ENCODE results near the gene SDK1.

SDK1 gene

DNA sequence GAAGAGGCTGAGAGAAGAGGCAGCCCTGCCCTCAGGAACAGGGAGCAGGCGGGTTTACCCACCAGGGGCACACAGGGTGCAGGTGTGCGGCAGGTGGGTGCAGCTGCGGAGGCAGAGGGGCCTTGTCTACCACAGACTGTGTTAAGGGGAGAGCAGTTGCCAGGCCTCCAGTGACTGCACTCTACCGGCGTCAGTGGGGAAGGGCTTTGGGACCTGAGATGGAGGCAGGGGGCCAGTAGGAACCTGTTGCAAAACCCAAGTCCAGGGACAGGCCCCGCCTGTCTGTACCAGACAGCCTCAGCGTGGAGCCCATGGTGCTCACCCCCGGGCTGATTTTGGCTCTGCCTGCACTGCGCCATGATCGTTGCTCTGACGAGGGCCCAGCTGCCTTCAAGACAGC is 873.4 kb downstream of the SDK1 start:
- Histone ChIP-seq H3K4me1 (ENCODE audit: control insufficient read depth, insufficient read depth, low read length, poor library complexity, severe bottlenecking) (no peaks in the 10 kb centered on the region), H3K9me3 (ENCODE audit: control insufficient read depth, low read length) (no peaks in the 10 kb centered on the region), H3K27me3 (replicated peaks; ENCODE audit: control insufficient read depth, insufficient read depth, low read length, poor library complexity, severe bottlenecking) (no peaks in the 10 kb centered on the region), H3K4me3 (ENCODE audit: insufficient read depth, low read depth, low read length, poor library complexity, severe bottlenecking) (no peak overlapping the region), H3K36me3 (ENCODE audit: control insufficient read depth, insufficient read depth, low read length) (no peaks in the 10 kb centered on the region), H3K27ac (ENCODE audit: insufficient read depth, low read length, poor library complexity, severe bottlenecking) (no peak overlapping the region)
- no peak for DNase-seq

DNA sequence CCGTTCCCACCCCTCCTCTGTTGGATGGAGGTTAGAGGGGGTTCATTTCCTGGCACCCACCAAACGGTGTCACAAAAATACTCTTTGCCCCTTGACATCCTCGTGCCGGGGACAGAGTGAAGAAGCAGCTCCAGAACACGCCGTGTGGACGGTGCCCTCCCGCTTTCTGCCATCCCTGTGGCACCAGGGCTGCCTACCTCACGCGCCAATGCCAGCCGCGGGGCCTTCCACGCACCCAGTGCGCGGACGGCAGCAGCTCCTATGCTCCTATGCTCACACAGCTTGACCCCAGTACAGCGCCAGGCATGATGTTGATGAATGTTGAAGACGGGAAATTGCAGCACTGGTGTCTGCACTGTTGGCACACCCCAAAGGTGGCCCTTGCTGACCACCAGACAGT is 873.8 kb downstream of the SDK1 start:
- H3K27me3 ChIP-seq (replicated peaks; ENCODE audit: control insufficient read depth, insufficient read depth, low read length, poor library complexity, severe bottlenecking), result no peaks in the 10 kb centered on the region
- no peak overlapping the region for H3K4me3 ChIP-seq (ENCODE audit: insufficient read depth, low read depth, low read length, poor library complexity, severe bottlenecking)
- no peak overlapping the region for H3K27ac ChIP-seq (ENCODE audit: insufficient read depth, low read length, poor library complexity, severe bottlenecking)
- H3K9me3 ChIP-seq (ENCODE audit: control insufficient read depth, low read length), result no peaks in the 10 kb centered on the region
- no peaks in the 10 kb centered on the region for H3K4me1 ChIP-seq (ENCODE audit: control insufficient read depth, insufficient read depth, low read length, poor library complexity, severe bottlenecking)
- DNase-seq, result no peak
- no peaks in the 10 kb centered on the region for H3K36me3 ChIP-seq (ENCODE audit: control insufficient read depth, insufficient read depth, low read length)

DNA sequence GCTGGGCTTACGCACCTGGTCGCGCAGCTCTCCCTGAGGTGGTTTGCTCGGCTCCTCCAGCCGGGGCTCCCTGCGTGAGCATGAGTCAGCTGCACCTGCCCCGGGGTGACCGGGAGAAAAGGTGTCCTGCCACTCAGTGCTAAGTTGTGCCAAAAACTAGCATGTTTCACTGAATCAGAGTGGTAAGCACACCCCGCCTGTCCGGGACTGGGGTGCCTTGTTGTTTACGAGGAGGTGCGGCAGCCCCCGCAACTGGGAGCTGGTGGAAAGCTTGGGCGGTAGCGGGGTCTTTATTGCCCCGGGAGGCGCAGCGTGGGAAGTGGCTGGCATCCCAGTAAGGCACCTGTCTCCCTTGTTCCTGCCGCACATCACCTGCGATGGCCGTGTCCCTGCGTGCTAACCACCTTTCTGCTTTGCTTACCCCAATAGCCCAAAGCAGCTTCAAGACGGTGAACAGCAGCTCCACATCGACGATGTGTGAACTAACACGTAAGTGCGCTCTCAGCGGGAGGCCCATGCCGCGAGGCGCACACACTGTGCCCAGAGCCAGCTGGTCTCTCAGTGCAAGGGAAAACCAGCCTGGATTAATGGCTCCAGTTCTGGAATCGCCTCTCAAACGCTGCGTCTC is 874.4 kb downstream of the SDK1 start:
- Histone ChIP-seq H3K4me1 (ENCODE audit: control insufficient read depth, insufficient read depth, low read length, poor library complexity, severe bottlenecking) (no peaks in the 10 kb centered on the region), H3K27me3 (replicated peaks; ENCODE audit: control insufficient read depth, insufficient read depth, low read length, poor library complexity, severe bottlenecking) (no peaks in the 10 kb centered on the region), H3K4me3 (ENCODE audit: insufficient read depth, low read depth, low read length, poor library complexity, severe bottlenecking) (no peak overlapping the region), H3K9me3 (ENCODE audit: control insufficient read depth, low read length) (no peaks in the 10 kb centered on the region), H3K27ac (ENCODE audit: insufficient read depth, low read length, poor library complexity, severe bottlenecking) (no peak overlapping the region), H3K36me3 (ENCODE audit: control insufficient read depth, insufficient read depth, low read length) (no peaks in the 10 kb centered on the region)
- DNase-seq, result no peak

DNA sequence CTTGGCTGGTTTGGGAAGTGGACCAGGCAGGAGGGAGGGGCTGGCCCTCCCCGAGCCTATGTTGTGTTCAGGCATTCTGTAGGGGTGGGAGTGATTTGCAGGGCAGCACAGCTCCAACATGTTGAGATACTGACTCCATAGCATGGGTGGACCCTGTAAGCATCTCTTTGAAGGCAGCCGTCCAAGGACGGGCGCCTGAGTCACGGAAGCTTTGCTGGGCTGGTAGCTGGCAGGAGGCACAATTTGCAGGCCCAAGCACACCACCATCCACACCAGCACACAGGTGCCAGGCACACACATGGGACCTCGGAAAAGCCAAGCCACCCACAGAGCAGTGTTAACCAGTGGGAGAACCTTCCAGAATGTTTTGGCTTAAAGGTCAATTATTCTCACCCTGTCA is 875.9 kb downstream of the SDK1 start:
- Histone ChIP-seq H3K27ac (ENCODE audit: insufficient read depth, low read length, poor library complexity, severe bottlenecking) (no peak overlapping the region), H3K27me3 (replicated peaks; ENCODE audit: control insufficient read depth, insufficient read depth, low read length, poor library complexity, severe bottlenecking) (no peaks in the 10 kb centered on the region), H3K9me3 (ENCODE audit: control insufficient read depth, low read length) (no peaks in the 10 kb centered on the region), H3K4me3 (ENCODE audit: insufficient read depth, low read depth, low read length, poor library complexity, severe bottlenecking) (no peak overlapping the region), H3K4me1 (ENCODE audit: control insufficient read depth, insufficient read depth, low read length, poor library complexity, severe bottlenecking) (no peaks in the 10 kb centered on the region), H3K36me3 (ENCODE audit: control insufficient read depth, insufficient read depth, low read length) (no peaks in the 10 kb centered on the region)
- no peak for DNase-seq

DNA sequence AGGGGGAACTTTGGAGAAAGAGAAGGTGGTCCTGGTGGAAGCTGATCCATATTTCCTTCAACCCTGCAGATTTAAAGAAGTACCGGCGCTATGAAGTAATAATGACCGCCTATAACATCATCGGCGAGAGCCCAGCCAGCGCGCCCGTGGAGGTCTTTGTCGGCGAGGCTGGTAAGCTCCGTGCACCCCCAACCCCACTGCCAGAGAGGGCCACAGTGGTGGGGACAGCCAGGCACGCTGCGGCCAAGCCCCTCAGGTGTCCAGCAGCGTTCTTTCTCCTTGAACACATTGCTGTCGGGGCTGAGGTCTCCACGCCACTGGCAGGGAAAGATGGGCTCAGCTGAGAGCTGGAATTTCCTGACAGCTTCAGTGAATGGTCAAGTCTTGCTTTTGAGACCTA is 877.4 kb downstream of the SDK1 start:
- no peak for DNase-seq
- Histone ChIP-seq H3K4me3 (ENCODE audit: insufficient read depth, low read depth, low read length, poor library complexity, severe bottlenecking) (no peak overlapping the region), H3K4me1 (ENCODE audit: control insufficient read depth, insufficient read depth, low read length, poor library complexity, severe bottlenecking) (no peaks in the 10 kb centered on the region), H3K27me3 (replicated peaks; ENCODE audit: control insufficient read depth, insufficient read depth, low read length, poor library complexity, severe bottlenecking) (no peaks in the 10 kb centered on the region), H3K27ac (ENCODE audit: insufficient read depth, low read length, poor library complexity, severe bottlenecking) (no peak overlapping the region), H3K36me3 (ENCODE audit: control insufficient read depth, insufficient read depth, low read length) (no peaks in the 10 kb centered on the region), H3K9me3 (ENCODE audit: control insufficient read depth, low read length) (no peaks in the 10 kb centered on the region)

DNA sequence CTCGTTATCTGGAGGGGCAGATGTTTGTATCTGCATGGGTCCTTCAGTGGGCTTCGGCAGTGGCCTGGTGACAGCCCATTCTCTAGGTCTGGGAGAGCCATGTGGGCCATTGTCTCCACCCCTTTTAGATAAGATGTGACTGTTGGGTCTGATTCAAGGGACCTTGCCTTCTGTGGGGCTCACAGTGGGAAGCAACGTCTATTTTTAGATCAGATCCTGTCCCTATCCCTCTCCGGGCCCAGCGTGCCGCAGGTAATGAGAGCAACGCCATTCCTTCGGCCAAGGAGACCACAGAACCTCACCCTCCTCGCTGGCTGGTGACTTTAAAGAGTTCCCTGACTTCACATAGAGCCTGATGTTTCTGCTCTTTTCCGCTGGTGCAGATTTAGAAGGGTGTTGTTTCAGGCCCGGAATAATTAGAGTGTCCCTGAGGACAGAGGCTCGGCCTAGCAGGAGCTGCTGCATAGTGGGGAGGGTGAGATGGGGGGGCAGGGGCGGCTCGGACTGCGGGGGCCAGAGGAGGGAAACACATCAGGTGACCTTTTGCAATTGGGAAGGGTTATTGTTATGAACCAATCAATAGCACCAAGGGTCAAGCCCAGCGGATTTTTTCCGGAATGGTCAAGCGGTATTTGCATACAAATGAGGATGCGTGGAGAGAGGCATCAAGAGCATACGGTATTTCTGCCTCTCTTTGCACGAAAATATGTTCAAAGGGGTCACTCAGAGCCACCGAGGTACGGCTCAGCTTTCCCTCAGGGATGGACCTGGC is 878.0 kb downstream of the SDK1 start:
- no peaks in the 10 kb centered on the region for H3K36me3 ChIP-seq (ENCODE audit: control insufficient read depth, insufficient read depth, low read length)
- no peaks in the 10 kb centered on the region for H3K9me3 ChIP-seq (ENCODE audit: control insufficient read depth, low read length)
- no peak for DNase-seq

DNA sequence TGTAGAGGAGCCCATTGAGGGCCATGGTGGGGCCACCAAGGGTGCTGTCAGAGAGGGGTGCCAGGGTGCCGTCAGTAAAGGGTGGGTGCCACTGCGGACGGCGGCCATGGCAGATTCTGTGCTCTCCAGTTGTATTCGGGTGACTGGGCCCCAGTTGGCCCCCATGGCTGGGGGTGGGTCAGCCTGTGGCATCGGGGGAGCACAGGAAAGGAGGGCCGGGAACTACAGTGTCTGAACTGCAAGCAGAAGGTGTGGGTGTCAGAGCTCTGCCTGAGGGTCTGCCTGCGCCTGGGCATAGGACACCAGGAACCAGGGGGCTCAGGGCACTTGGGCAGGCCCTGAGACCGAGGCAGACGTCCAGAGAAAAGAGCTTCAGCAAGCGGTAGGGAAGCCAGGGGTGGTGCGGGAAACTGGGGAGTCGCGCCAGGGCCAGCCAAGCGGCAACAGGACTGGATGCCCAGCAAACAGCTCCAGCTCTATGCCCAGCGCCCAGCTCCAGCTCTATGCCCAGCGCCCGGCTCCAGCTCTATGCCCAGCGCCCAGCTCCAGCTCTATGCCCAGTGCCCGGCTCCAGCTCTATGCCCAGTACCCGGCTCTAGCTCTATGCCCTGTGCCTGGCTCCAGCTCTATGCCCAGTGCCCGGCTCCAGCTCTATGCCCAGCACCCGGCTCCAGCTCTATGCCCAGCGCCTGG is 878.8 kb downstream of the SDK1 start:
- no peaks in the 10 kb centered on the region for H3K4me1 ChIP-seq (ENCODE audit: control insufficient read depth, insufficient read depth, low read length, poor library complexity, severe bottlenecking)
- H3K27ac ChIP-seq (ENCODE audit: insufficient read depth, low read length, poor library complexity, severe bottlenecking), result no peak overlapping the region
- H3K27me3 ChIP-seq (replicated peaks; ENCODE audit: control insufficient read depth, insufficient read depth, low read length, poor library complexity, severe bottlenecking), result no peaks in the 10 kb centered on the region
- no peak for DNase-seq
- H3K36me3 ChIP-seq (ENCODE audit: control insufficient read depth, insufficient read depth, low read length), result no peaks in the 10 kb centered on the region
- no peak overlapping the region for H3K4me3 ChIP-seq (ENCODE audit: insufficient read depth, low read depth, low read length, poor library complexity, severe bottlenecking)
- no peaks in the 10 kb centered on the region for H3K9me3 ChIP-seq (ENCODE audit: control insufficient read depth, low read length)

More for the DNA sequence above, 878.0 kb downstream of the SDK1 start:
- H3K4me1 ChIP-seq (ENCODE audit: control insufficient read depth, insufficient read depth, low read length, poor library complexity, severe bottlenecking), result no peaks in the 10 kb centered on the region
- no peak overlapping the region for H3K27ac ChIP-seq (ENCODE audit: insufficient read depth, low read length, poor library complexity, severe bottlenecking)
- no peaks in the 10 kb centered on the region for H3K27me3 ChIP-seq (replicated peaks; ENCODE audit: control insufficient read depth, insufficient read depth, low read length, poor library complexity, severe bottlenecking)
- H3K4me3 ChIP-seq (ENCODE audit: insufficient read depth, low read depth, low read length, poor library complexity, severe bottlenecking), result no peak overlapping the region

DNA sequence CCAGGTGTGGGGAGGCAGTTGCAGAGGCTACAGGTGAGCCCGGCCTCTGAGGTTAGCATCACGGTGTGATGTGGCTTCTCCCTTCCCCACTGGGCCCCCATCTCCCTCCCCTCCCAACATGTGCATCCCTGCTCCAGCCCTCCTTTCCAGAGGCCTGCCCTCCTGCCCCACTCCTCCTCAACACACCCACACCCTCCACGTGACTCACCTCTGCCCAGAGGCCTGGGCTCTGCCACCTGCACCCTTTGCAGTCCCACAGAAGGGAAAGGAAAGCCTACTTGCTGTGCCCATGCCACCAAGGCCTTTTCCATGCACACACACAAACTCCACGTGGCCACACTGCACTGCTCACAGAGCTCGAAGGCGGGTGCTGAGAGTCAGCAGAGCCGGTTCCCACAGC is 880.4 kb downstream of the SDK1 start:
- DNase-seq, result no peak
- Histone ChIP-seq H3K9me3 (ENCODE audit: control insufficient read depth, low read length) (no peaks in the 10 kb centered on the region), H3K27me3 (replicated peaks; ENCODE audit: control insufficient read depth, insufficient read depth, low read length, poor library complexity, severe bottlenecking) (no peaks in the 10 kb centered on the region), H3K36me3 (ENCODE audit: control insufficient read depth, insufficient read depth, low read length) (no peaks in the 10 kb centered on the region), H3K4me1 (ENCODE audit: control insufficient read depth, insufficient read depth, low read length, poor library complexity, severe bottlenecking) (no peaks in the 10 kb centered on the region), H3K4me3 (ENCODE audit: insufficient read depth, low read depth, low read length, poor library complexity, severe bottlenecking) (no peak overlapping the region), H3K27ac (ENCODE audit: insufficient read depth, low read length, poor library complexity, severe bottlenecking) (no peak overlapping the region)

DNA sequence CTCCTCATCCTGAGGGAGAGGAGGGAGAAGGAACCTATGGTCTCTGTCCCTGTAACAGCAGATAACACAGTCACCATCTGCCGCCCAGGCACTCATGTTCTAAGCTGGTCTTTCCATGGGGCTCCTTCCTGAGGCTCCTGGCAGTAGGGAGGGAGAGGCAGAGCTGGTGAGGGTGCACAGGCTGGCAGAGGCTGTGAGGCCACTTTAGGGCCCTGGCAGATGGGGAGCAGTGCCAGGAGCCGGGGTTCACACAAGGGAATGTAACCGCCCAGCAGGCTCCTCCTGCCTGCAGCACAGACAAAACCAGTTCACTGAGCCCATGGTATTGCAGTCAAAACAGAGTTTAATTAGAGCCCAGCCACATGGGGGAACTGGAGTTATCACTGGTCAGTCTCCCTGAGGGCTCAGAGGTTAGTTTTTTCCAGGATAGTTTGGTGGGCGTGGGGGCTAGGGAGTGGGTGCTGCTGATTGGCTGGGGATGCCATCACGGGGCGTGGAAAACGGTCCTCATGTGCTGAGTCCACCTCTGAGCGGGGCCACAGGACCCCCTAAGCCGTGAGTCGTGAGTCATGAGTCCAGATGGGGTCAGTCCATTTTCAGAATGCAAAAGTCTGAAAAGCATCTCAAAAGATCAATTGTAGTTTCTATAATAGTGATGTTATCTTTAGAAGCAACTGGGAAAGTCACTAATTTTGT is 881.7 kb downstream of the SDK1 start:
- Histone ChIP-seq H3K4me3 (ENCODE audit: insufficient read depth, low read depth, low read length, poor library complexity, severe bottlenecking) (no peak overlapping the region), H3K9me3 (ENCODE audit: control insufficient read depth, low read length) (no peaks in the 10 kb centered on the region), H3K27ac (ENCODE audit: insufficient read depth, low read length, poor library complexity, severe bottlenecking) (no peak overlapping the region), H3K27me3 (replicated peaks; ENCODE audit: control insufficient read depth, insufficient read depth, low read length, poor library complexity, severe bottlenecking) (no peaks in the 10 kb centered on the region), H3K36me3 (ENCODE audit: control insufficient read depth, insufficient read depth, low read length) (no peaks in the 10 kb centered on the region), H3K4me1 (ENCODE audit: control insufficient read depth, insufficient read depth, low read length, poor library complexity, severe bottlenecking) (no peaks in the 10 kb centered on the region)
- DNase-seq, result no peak

DNA sequence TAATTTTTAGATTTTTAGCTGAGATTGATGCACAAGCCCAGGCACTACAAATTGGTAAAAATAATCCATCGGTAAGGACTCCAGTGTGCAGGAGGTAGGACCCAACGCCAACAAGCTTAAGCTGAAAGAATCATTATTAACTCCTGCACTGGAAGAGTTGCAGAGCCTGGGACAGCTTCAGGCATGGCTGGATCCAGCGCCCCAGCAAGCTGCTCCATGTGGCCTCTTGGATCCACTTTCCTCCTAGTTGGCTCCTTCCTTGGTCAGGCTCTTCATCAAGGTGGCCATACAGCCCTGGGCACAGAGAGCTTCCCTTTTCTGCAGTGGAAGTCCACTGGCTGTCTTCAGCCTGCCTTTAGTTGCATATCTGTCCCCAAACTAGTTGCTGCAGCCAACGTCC is 883.6 kb downstream of the SDK1 start:
- H3K9me3 ChIP-seq (ENCODE audit: control insufficient read depth, low read length), result no peaks in the 10 kb centered on the region
- no peak overlapping the region for H3K27ac ChIP-seq (ENCODE audit: insufficient read depth, low read length, poor library complexity, severe bottlenecking)
- DNase-seq, result no peak
- no peaks in the 10 kb centered on the region for H3K4me1 ChIP-seq (ENCODE audit: control insufficient read depth, insufficient read depth, low read length, poor library complexity, severe bottlenecking)
- no peaks in the 10 kb centered on the region for H3K36me3 ChIP-seq (ENCODE audit: control insufficient read depth, insufficient read depth, low read length)
- no peaks in the 10 kb centered on the region for H3K27me3 ChIP-seq (replicated peaks; ENCODE audit: control insufficient read depth, insufficient read depth, low read length, poor library complexity, severe bottlenecking)
- no peak overlapping the region for H3K4me3 ChIP-seq (ENCODE audit: insufficient read depth, low read depth, low read length, poor library complexity, severe bottlenecking)

Measured in effector memory CD4-positive, alpha-beta T cell (primary cell).